BLaER1 (cell line): ENCODE data around the gene TMC1.

ENCODE experiments used
- H3K27ac ChIP-seq: shearing (Covaris generic); formaldehyde crosslinking; 2 replicates; pipeline ENCODE4 v1.8.1; 2022
- H3K27me3 ChIP-seq: shearing (Covaris generic); formaldehyde crosslinking; 2 replicates; pipeline ENCODE4 v1.8.1; 2022
- H3K36me3 ChIP-seq: shearing (Covaris generic); formaldehyde crosslinking; 2 replicates; pipeline ENCODE4 v1.8.1; 2022
- H3K4me1 ChIP-seq: shearing (Covaris generic); formaldehyde crosslinking; 2 replicates; pipeline ENCODE4 v1.8.1; 2022
- H3K4me2 ChIP-seq: shearing (Covaris generic); formaldehyde crosslinking; 2 replicates; pipeline ENCODE4 v1.8.1; 2022
- H3K4me3 ChIP-seq: shearing (Covaris generic); formaldehyde crosslinking; 2 replicates; pipeline ENCODE4 v1.8.1; 2022
- H3K9ac ChIP-seq: shearing (Covaris generic); formaldehyde crosslinking; 2 replicates; pipeline ENCODE4 v1.8.1; 2022
- H3K9me3 ChIP-seq: shearing (Covaris generic); formaldehyde crosslinking; 2 replicates; pipeline ENCODE4 v1.8.1; 2022
- H4K20me1 ChIP-seq: shearing (Covaris generic); formaldehyde crosslinking; 2 replicates; pipeline ENCODE4 v1.8.1; 2022
- Cebpa-rat ChIP-seq: shearing (Covaris generic); IDR thresholded peaks from 2 replicates; pipeline ENCODE4 v1.8.1; 2022

Gene TMC1

GRCh38 chr9:72733895-72734294 lies 212.5 kb downstream of the TMC1 start:
- no peaks in the 10 kb centered on the region for H3K9me3 ChIP-seq
- H3K4me2 ChIP-seq = no peak overlapping the region
- H3K36me3 ChIP-seq = no peaks in the 10 kb centered on the region
- no peaks in the 10 kb centered on the region for H3K4me1 ChIP-seq
- no peaks in the 10 kb centered on the region for H4K20me1 ChIP-seq
- no peak overlapping the region for H3K27ac ChIP-seq
- no peak for TF ChIP-seq Cebpa-rat
- no peak overlapping the region for H3K9ac ChIP-seq
- H3K4me3 ChIP-seq = no peak overlapping the region
- H3K27me3 ChIP-seq = no peaks in the 10 kb centered on the region

GRCh38 chr9:72734631-72735030 lies 213.2 kb downstream of the TMC1 start:
- Histone ChIP-seq H4K20me1 (no peaks in the 10 kb centered on the region), H3K4me1 (no peaks in the 10 kb centered on the region), H3K36me3 (no peaks in the 10 kb centered on the region), H3K27ac (no peak overlapping the region), H3K4me2 (no peak overlapping the region), H3K27me3 (no peaks in the 10 kb centered on the region), H3K4me3 (no peak overlapping the region), H3K9ac (no peak overlapping the region), H3K9me3 (no peaks in the 10 kb centered on the region)
- no peak for TF ChIP-seq Cebpa-rat

- Histone ChIP-seq H4K20me1 (no peaks in the 10 kb centered on the region), H3K4me1 (no peaks in the 10 kb centered on the region), H3K27ac (no peak overlapping the region), H3K27me3 (no peaks in the 10 kb centered on the region), H3K9me3 (no peaks in the 10 kb centered on the region), H3K4me2 (no peak overlapping the region), H3K36me3 (no peaks in the 10 kb centered on the region), H3K9ac (no peak overlapping the region), H3K4me3 (no peak overlapping the region)
- no peak for TF ChIP-seq Cebpa-rat
Observed at GRCh38 chr9:72743836-72744235, 222.4 kb downstream of the TMC1 start.

GRCh38 chr9:72749276-72749675 lies 227.9 kb downstream of the TMC1 start:
- no peak for TF ChIP-seq Cebpa-rat
- Histone ChIP-seq H3K4me1 (no peaks in the 10 kb centered on the region), H3K9me3 (no peaks in the 10 kb centered on the region)

GRCh38 chr9:72751541-72751940 lies 230.1 kb downstream of the TMC1 start:
- no peaks in the 10 kb centered on the region for H4K20me1 ChIP-seq
- no peaks in the 10 kb centered on the region for H3K9me3 ChIP-seq
- H3K4me2 ChIP-seq = no peak overlapping the region
- no peaks in the 10 kb centered on the region for H3K4me1 ChIP-seq
- no peak overlapping the region for H3K9ac ChIP-seq
- no peak overlapping the region for H3K27ac ChIP-seq
- H3K27me3 ChIP-seq = no peaks in the 10 kb centered on the region
- TF ChIP-seq Cebpa-rat = no peak
- no peaks in the 10 kb centered on the region for H3K36me3 ChIP-seq
- no peak overlapping the region for H3K4me3 ChIP-seq

More at GRCh38 chr9:72749276-72749675, 227.9 kb downstream of the TMC1 start:
- H3K36me3 ChIP-seq = no peaks in the 10 kb centered on the region
- no peaks in the 10 kb centered on the region for H3K27me3 ChIP-seq
- H3K4me3 ChIP-seq = no peak overlapping the region
- no peak overlapping the region for H3K9ac ChIP-seq
- H3K4me2 ChIP-seq = no peak overlapping the region
- no peak overlapping the region for H3K27ac ChIP-seq
- H4K20me1 ChIP-seq = no peaks in the 10 kb centered on the region

- H3K9me3 ChIP-seq = no peaks in the 10 kb centered on the region
- no peak for TF ChIP-seq Cebpa-rat
- no peaks in the 10 kb centered on the region for H3K36me3 ChIP-seq
- H3K4me3 ChIP-seq = no peak overlapping the region
- no peaks in the 10 kb centered on the region for H3K27me3 ChIP-seq
- no peaks in the 10 kb centered on the region for H3K4me1 ChIP-seq
- H4K20me1 ChIP-seq = no peaks in the 10 kb centered on the region
- no peak overlapping the region for H3K4me2 ChIP-seq
- no peak overlapping the region for H3K27ac ChIP-seq
- H3K9ac ChIP-seq = no peak overlapping the region
Observed at GRCh38 chr9:72753266-72753893, 232.0 kb downstream of the TMC1 start.

GRCh38 chr9:72755836-72756235 lies 234.4 kb downstream of the TMC1 start:
- no peak overlapping the region for H3K9ac ChIP-seq
- no peaks in the 10 kb centered on the region for H3K27me3 ChIP-seq
- TF ChIP-seq Cebpa-rat = no peak
- no peaks in the 10 kb centered on the region for H3K36me3 ChIP-seq
- no peaks in the 10 kb centered on the region for H3K9me3 ChIP-seq
- H3K4me1 ChIP-seq = no peaks in the 10 kb centered on the region
- no peak overlapping the region for H3K4me2 ChIP-seq
- H3K27ac ChIP-seq = no peak overlapping the region
- no peaks in the 10 kb centered on the region for H4K20me1 ChIP-seq
- H3K4me3 ChIP-seq = no peak overlapping the region

- no peaks in the 10 kb centered on the region for H4K20me1 ChIP-seq
- H3K4me3 ChIP-seq = no peak overlapping the region
- TF ChIP-seq Cebpa-rat = no peak
- no peak overlapping the region for H3K9ac ChIP-seq
- no peaks in the 10 kb centered on the region for H3K36me3 ChIP-seq
- H3K9me3 ChIP-seq = no peaks in the 10 kb centered on the region
- no peaks in the 10 kb centered on the region for H3K27me3 ChIP-seq
- H3K27ac ChIP-seq = no peak overlapping the region
- no peaks in the 10 kb centered on the region for H3K4me1 ChIP-seq
- no peak overlapping the region for H3K4me2 ChIP-seq
Observed at GRCh38 chr9:72758944-72759343, 237.5 kb downstream of the TMC1 start.

- H3K27ac ChIP-seq = no peak overlapping the region
- H3K4me2 ChIP-seq = no peak overlapping the region
- no peaks in the 10 kb centered on the region for H3K27me3 ChIP-seq
- H3K9ac ChIP-seq = no peak overlapping the region
- H3K9me3 ChIP-seq = no peaks in the 10 kb centered on the region
- no peak overlapping the region for H3K4me3 ChIP-seq
- no peaks in the 10 kb centered on the region for H4K20me1 ChIP-seq
- no peaks in the 10 kb centered on the region for H3K36me3 ChIP-seq
- H3K4me1 ChIP-seq = peaks cover 4% of the 10 kb centered on the region; the same call in 1 of the 2 replicates
- no peak for TF ChIP-seq Cebpa-rat
Observed at GRCh38 chr9:72763022-72763421, 241.6 kb downstream of the TMC1 start.

- H3K9me3 ChIP-seq = no peaks in the 10 kb centered on the region
- H3K9ac ChIP-seq = no peak overlapping the region
- H3K27ac ChIP-seq = no peak overlapping the region
- H3K36me3 ChIP-seq = no peaks in the 10 kb centered on the region
- H3K4me2 ChIP-seq = peak overlapping the region; percentile 49
- peaks cover 26% of the 10 kb centered on the region for H3K4me1 ChIP-seq
- no peaks in the 10 kb centered on the region for H3K27me3 ChIP-seq
- H3K4me3 ChIP-seq = no peak overlapping the region
- no peaks in the 10 kb centered on the region for H4K20me1 ChIP-seq
- no peak for TF ChIP-seq Cebpa-rat
Observed at GRCh38 chr9:72769546-72769945, 248.1 kb downstream of the TMC1 start.

- no peak overlapping the region for H3K4me3 ChIP-seq
- H3K4me2 ChIP-seq = no peak overlapping the region
- no peaks in the 10 kb centered on the region for H3K27me3 ChIP-seq
- H3K9ac ChIP-seq = no peak overlapping the region
- no peaks in the 10 kb centered on the region for H3K9me3 ChIP-seq
- H3K36me3 ChIP-seq = no peaks in the 10 kb centered on the region
- no peak for TF ChIP-seq Cebpa-rat
- peaks cover 23% of the 10 kb centered on the region for H3K4me1 ChIP-seq
- no peak overlapping the region for H3K27ac ChIP-seq
- no peaks in the 10 kb centered on the region for H4K20me1 ChIP-seq
Observed at GRCh38 chr9:72772661-72773060, 251.3 kb downstream of the TMC1 start.
